Spleen (tissue), 7 donors: ENCODE measurements around the gene P2RY12.

ENCODE experiments used
- CTCF ChIP-seq, 11 experiments: fragments of 200-600 bp in 7 of 11; fragments of 450-650 bp in 4 of 11; sonication (generic) in 4 of 11; IDR thresholded peaks in 8 of 11; conservative IDR thresholded peaks in 3 of 11; 1 replicate in 7 of 11; 2 replicates in 4 of 11; pipeline versions ENCODE4 v1.4.0 to v1.8.0; 2016 to 2021; ENCODE audit warnings: antibody characterized with exemption in 11 of 11, inconsistent platforms in 4 of 11, mild to moderate bottlenecking in 1 of 11
- POLR2A ChIP-seq, 3 donors: fragments of 450-650 bp; IDR thresholded peaks; one replicate each; pipeline ENCODE4 v1.5.1; 2017; ENCODE audit warnings: antibody characterized with exemption in 3 of 3, mild to moderate bottlenecking in 1 of 3
- donor health status: DM: no; HTN: no; CAD: no; lungs with moderate emphysema.
- donor health status: DM: no; HTN: no; CAD: no.
- donor health status: DM: no; HTN: no; CAD: no.

GRCh38 chr3:151327571-151328198, 56.9 kb downstream of the P2RY12 start:
- no peak for TF ChIP-seq POLR2A (IDR thresholded peaks at IDR 0.05)
- peak; percentile 14 to 74 (median 49) for TF ChIP-seq CTCF (IDR thresholded peaks at IDR 0.05 in 8 of 11, conservative IDR thresholded peaks at IDR 0.05 in 3 of 11)
